GM23248 (cell line): ENCODE results near the gene LRIG3.

Source experiments
- EZH2 ChIP-seq: fragments of 200-600 bp; sonication (generic); IDR thresholded peaks from 2 replicates; pipeline ENCODE4 v1.6.1; 2018; ENCODE audit warnings: antibody characterized with exemption, mild to moderate bottlenecking; ENCODE audit not compliant: insufficient read depth, poor library complexity, severe bottlenecking
- EZH2phosphoT487 ChIP-seq: fragments of 200-600 bp; sonication (generic); IDR thresholded peaks from 2 replicates; pipeline ENCODE4 v1.6.1; 2018; ENCODE audit warnings: antibody characterized with exemption, moderate library complexity, mild to moderate bottlenecking, low read depth; ENCODE audit not compliant: insufficient read depth

DNA sequence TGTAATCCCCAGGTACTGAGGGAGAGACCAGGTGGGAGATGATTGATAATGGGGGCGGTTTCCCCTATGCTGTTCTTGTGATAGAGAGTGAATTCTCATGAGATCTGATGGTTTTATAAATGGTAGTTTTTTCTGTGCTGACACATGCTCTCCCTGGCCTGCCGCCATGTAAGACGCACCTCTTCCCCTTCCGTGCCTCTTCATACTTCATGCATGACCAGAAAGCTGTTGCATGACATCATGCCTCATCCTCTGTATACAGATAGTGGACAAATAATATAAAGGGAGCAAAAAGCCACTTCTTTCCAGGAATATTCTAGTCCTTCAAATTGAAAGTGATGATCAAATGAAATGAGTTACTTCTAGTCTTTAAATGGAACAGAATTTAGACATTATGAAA lies 47.3 kb upstream of the LRIG3 start:
- TF ChIP-seq EZH2phosphoT487, result no peak
- TF ChIP-seq EZH2, result no peak
